Subcutaneous adipose tissue (tissue), 4 donors: ENCODE measurements around the gene LITAFD. TPM values are rescaled to one million over a fixed set of nuclear protein-coding genes. Genes with fewer than 3 reads are reported as not detected.

ENCODE experiments used
- total RNA-seq, 4 donors: library from RNA; depleted of rRNA; stranded (reverse); fragments of >200 nt; gene quantifications; one replicate each; pipeline ENCODE4 v1.1.0, GENCODE V29; 2016
- TF ChIP-seq, protein P1 (sequence below): fragments of 450-650 bp; IDR thresholded peaks from one replicate; pipeline ENCODE4 v1.5.1; 2016; ENCODE audit warnings: low read depth, mild to moderate bottlenecking, control low read depth, antibody characterized with exemption, moderate library complexity

The LITAFD gene
- total RNA-seq, 4 donors from 2014 or later: not detected

- TF ChIP-seq, protein P1, sequence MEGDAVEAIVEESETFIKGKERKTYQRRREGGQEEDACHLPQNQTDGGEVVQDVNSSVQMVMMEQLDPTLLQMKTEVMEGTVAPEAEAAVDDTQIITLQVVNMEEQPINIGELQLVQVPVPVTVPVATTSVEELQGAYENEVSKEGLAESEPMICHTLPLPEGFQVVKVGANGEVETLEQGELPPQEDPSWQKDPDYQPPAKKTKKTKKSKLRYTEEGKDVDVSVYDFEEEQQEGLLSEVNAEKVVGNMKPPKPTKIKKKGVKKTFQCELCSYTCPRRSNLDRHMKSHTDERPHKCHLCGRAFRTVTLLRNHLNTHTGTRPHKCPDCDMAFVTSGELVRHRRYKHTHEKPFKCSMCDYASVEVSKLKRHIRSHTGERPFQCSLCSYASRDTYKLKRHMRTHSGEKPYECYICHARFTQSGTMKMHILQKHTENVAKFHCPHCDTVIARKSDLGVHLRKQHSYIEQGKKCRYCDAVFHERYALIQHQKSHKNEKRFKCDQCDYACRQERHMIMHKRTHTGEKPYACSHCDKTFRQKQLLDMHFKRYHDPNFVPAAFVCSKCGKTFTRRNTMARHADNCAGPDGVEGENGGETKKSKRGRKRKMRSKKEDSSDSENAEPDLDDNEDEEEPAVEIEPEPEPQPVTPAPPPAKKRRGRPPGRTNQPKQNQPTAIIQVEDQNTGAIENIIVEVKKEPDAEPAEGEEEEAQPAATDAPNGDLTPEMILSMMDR: no peak
These were observed 19.2 kb downstream of the LITAFD start for GRCh38 chr16:8901320-8901861.

- TF ChIP-seq, protein P1: no peak
These were observed 20.9 kb downstream of the LITAFD start for GRCh38 chr16:8903004-8903403.

- TF ChIP-seq, protein P1: no peak
These were observed 21.9 kb downstream of the LITAFD start for GRCh38 chr16:8904018-8904430.

- TF ChIP-seq, protein P1: no peak
These were observed 23.1 kb downstream of the LITAFD start for GRCh38 chr16:8905168-8905762.

- TF ChIP-seq, protein P1: no peak
These were observed 23.8 kb downstream of the LITAFD start for GRCh38 chr16:8905795-8906591.

DNA sequence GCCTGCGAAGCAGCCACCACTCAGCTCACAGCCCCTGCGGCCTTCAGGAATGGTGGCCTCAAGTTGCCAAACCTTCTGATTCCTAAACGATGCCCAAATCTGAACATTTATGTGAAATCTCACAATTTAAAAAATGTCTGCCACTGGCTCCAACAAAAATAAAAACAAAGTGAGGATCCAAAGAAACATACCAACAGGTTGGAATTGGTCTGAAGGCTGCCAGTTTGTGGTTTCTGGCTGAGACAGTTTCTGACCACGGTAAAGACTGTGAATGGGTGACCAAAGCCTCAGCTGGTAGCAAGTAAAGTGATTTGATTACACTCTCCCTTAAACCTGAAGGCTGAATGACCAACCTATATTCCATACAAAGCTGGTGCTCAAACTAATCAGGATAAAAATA lies 24.9 kb downstream of the LITAFD start:
- TF ChIP-seq, protein P1: no peak

- TF ChIP-seq, protein P1: no peak
These were observed 26.8 kb downstream of the LITAFD start for GRCh38 chr16:8908810-8909468.
